Measurements from ENCODE around the gene SPDYE2B. TPM values are rescaled to one million over a fixed set of nuclear protein-coding genes. Genes with fewer than 3 reads are reported as not detected.
"Not testable (repeated sequence)": the region's sequence is repeated elsewhere in the genome, so short reads cannot be mapped to it uniquely, and the experiment has no call there.

SPDYE2B gene
- total and polyA plus RNA-seq, 2 donors (not counting 1 experiment from before 2014, with no cell fraction given), result not detected

DNA sequence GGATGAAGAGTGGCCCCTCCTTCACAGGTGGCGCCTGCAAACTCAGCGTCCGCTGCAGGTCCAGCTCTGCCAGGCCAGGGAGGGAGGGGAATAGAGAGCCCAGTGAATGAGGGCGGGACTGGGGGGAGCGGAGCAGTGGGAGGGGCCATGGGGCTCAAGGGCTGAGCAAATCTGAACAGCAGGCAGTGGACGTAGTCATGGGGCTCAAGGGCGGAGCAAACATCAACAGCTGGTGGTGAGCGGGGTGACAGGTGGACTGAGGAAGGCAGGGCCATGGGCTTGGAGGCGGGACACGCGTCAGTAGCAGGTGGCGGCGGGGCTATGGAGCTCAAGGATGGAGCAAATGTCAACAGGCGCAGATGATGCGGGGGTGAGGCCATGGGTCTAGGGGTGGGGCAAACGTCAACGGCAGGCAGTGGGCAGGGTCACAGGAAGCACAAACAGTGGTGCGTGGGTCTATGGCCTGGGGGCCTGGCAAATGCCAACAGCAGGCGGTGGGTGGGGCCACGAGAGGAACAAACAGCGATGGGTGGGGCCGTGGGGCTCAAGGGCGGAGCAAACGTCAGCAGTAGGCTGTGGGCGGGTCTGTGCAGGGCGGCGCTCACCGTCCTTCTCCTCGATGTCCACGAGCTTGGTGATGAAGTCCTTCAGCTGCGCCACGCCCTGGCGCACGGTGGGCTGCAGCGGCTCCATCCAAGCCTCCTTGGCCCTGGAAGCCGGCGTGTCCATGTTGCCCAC is 38.3 kb downstream of the SPDYE2B start:
- intact Hi-C loops (cut with micrococcal nuclease); H3K79me2 ChIP-seq (ENCODE audit: control insufficient read depth, insufficient read depth, low read length); POLR2A ChIA-PET; H3K4me3 ChIP-seq (ENCODE audit: control extremely low read depth in 1 of 5, extremely low read depth in 1 of 5, insufficient read depth in 1 of 5, low read depth in 2 of 5, low read length in 4 of 5); DNase-seq; H3K4me3 Mint-ChIP-seq; H3K36me3 ChIP-seq (replicated peaks in 1 of 2; ENCODE audit: control extremely low read depth in 1 of 2, control insufficient read depth in 1 of 2, extremely low read depth in 1 of 2, insufficient read depth in 2 of 2, low read length in 1 of 2); H3K27me3 ChIP-seq (replicated peaks in 1 of 4; ENCODE audit: control extremely low read depth in 1 of 4, control insufficient read depth in 3 of 4, insufficient read depth in 4 of 4, low read length in 3 of 4); H3K27ac Mint-ChIP-seq; H3K27me3 Mint-ChIP-seq; H3K9ac ChIP-seq (ENCODE audit: low read length); H4K20me1 ChIP-seq (ENCODE audit: control insufficient read depth, insufficient read depth, low read length, poor library complexity, severe bottlenecking); H3K27ac ChIP-seq (ENCODE audit: low read length in 2 of 2); H3K4me1 Mint-ChIP-seq; H3K4me1 ChIP-seq (ENCODE audit: control insufficient read depth in 2 of 2, insufficient read depth in 2 of 2, low read length in 2 of 2); H3K4me2 ChIP-seq (replicated peaks; ENCODE audit: low read depth, low read length, poor library complexity, severe bottlenecking); CTCF ChIA-PET; H3K9me3 Mint-ChIP-seq (ENCODE audit: insufficient read depth); H2AFZ ChIP-seq (ENCODE audit: insufficient read depth, low read depth, low read length, poor library complexity, severe bottlenecking); H3K9me3 ChIP-seq (ENCODE audit: control extremely low read depth in 1 of 3, control insufficient read depth in 2 of 3, insufficient read depth in 1 of 3, low read length in 2 of 3): not testable (repeated sequence)
- peak; percentile 90 for ATAC-seq (ENCODE audit: low read depth)
- no CpG with 5 or more reads among the region's 37 CpGs for WGBS (ENCODE audit: insufficient coverage)

DNA sequence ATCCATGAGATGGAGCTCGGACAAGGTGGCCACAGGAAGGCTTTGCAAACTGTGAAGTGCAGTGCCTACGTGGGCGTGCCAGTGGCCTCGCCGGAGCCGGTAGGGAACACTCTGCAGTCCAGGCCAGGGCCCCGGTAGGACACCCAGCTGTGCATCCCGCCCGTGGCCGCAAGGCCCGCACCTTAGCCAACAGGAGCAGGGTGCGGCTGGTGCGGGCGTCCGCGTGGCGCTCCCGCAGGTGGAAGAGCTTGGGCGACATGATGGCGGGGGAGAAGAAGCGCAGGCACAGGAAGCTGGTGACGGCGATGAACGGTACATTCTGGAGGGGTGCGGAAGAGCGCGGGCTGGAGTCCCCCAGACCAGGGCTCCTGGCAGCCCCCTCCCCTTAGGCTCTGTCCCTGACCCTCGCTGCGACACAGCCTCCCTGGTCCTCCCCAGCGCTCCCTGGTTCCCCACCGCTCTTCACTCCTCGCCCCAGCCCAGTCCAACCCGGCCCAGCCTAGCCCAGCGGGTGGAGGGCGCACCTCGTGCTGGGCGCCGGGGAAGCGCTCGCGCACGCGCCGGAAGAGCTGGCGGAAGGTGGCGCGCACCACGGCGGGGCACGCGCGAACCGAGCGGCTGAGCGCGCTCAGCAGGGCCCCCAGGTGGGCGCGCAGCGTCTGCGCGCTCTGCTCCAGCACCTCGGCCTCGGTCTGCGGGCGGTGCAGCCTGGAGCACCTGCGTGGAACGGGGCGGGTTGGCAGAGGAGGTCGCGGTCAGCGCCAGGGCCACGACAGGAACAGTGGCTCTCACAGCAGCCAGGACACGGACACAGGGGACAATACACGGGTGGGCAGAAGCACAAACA is 39.5 kb downstream of the SPDYE2B start:
- H3K27me3 Mint-ChIP-seq; H3K79me2 ChIP-seq (ENCODE audit: control insufficient read depth, insufficient read depth, low read length); H3K36me3 ChIP-seq (replicated peaks in 1 of 2; ENCODE audit: control extremely low read depth in 1 of 2, control insufficient read depth in 1 of 2, extremely low read depth in 1 of 2, insufficient read depth in 2 of 2, low read length in 1 of 2); H3K27ac Mint-ChIP-seq; H3K4me3 Mint-ChIP-seq; H3K9me3 Mint-ChIP-seq (ENCODE audit: insufficient read depth); H4K20me1 ChIP-seq (ENCODE audit: control insufficient read depth, insufficient read depth, low read length, poor library complexity, severe bottlenecking); H3K27ac ChIP-seq (ENCODE audit: low read length in 2 of 2); H3K27me3 ChIP-seq (replicated peaks in 1 of 4; ENCODE audit: control extremely low read depth in 1 of 4, control insufficient read depth in 3 of 4, insufficient read depth in 4 of 4, low read length in 3 of 4); H3K4me2 ChIP-seq (replicated peaks; ENCODE audit: low read depth, low read length, poor library complexity, severe bottlenecking); CTCF ChIA-PET; H3K9ac ChIP-seq (ENCODE audit: low read length); H3K9me3 ChIP-seq (ENCODE audit: control extremely low read depth in 1 of 3, control insufficient read depth in 2 of 3, insufficient read depth in 1 of 3, low read length in 2 of 3); POLR2A ChIA-PET; intact Hi-C loops (cut with micrococcal nuclease); H3K4me1 Mint-ChIP-seq; H2AFZ ChIP-seq (ENCODE audit: insufficient read depth, low read depth, low read length, poor library complexity, severe bottlenecking); H3K4me1 ChIP-seq (ENCODE audit: control insufficient read depth in 2 of 2, insufficient read depth in 2 of 2, low read length in 2 of 2): not testable (repeated sequence)
- peak; percentile 65 for ATAC-seq (ENCODE audit: low read depth)
- DNase-seq, result peak; percentile 56
- peak overlapping the region in 2 of 5 experiments; percentile 29 to 30 for H3K4me3 ChIP-seq (ENCODE audit: control extremely low read depth in 1 of 5, extremely low read depth in 1 of 5, insufficient read depth in 1 of 5, low read depth in 2 of 5, low read length in 4 of 5)
- no CpG with 5 or more reads among the region's 74 CpGs for WGBS (ENCODE audit: insufficient coverage)

DNA sequence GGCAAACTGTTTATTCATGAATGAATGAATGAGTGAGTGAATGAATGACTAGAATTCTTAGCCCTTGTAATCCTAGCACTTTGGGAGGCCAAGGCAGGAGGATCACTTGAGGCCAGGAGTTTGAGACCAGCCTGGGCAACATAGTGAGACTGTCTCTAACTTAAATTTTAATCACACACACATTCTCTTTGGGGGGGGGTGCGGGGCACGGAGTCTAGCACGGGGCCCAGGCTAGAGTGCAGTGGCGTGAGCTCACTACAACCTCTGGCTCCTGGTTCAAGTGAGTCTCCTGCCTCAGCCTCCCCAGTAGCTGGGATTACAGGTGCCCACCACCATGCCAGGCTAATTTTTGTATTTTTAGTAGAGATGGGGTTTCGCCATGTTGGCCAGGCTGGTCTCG is 40.5 kb downstream of the SPDYE2B start:
- H3K4me2 ChIP-seq (replicated peaks; ENCODE audit: low read depth, low read length, poor library complexity, severe bottlenecking); H3K9me3 ChIP-seq (ENCODE audit: control extremely low read depth in 1 of 3, control insufficient read depth in 2 of 3, insufficient read depth in 1 of 3, low read length in 2 of 3); H3K27ac Mint-ChIP-seq; H3K9me3 Mint-ChIP-seq (ENCODE audit: insufficient read depth); H3K4me1 ChIP-seq (ENCODE audit: control insufficient read depth in 2 of 2, insufficient read depth in 2 of 2, low read length in 2 of 2); H3K27me3 ChIP-seq (replicated peaks in 1 of 4; ENCODE audit: control extremely low read depth in 1 of 4, control insufficient read depth in 3 of 4, insufficient read depth in 4 of 4, low read length in 3 of 4); H4K20me1 ChIP-seq (ENCODE audit: control insufficient read depth, insufficient read depth, low read length, poor library complexity, severe bottlenecking); H2AFZ ChIP-seq (ENCODE audit: insufficient read depth, low read depth, low read length, poor library complexity, severe bottlenecking); intact Hi-C loops (cut with micrococcal nuclease); ATAC-seq (ENCODE audit: low read depth); H3K4me3 ChIP-seq (ENCODE audit: control extremely low read depth in 1 of 5, extremely low read depth in 1 of 5, insufficient read depth in 1 of 5, low read depth in 2 of 5, low read length in 4 of 5); DNase-seq; H3K27me3 Mint-ChIP-seq; H3K4me3 Mint-ChIP-seq; CTCF ChIA-PET; H3K4me1 Mint-ChIP-seq; H3K27ac ChIP-seq (ENCODE audit: low read length in 2 of 2); POLR2A ChIA-PET; H3K36me3 ChIP-seq (replicated peaks in 1 of 2; ENCODE audit: control extremely low read depth in 1 of 2, control insufficient read depth in 1 of 2, extremely low read depth in 1 of 2, insufficient read depth in 2 of 2, low read length in 1 of 2); H3K79me2 ChIP-seq (ENCODE audit: control insufficient read depth, insufficient read depth, low read length); H3K9ac ChIP-seq (ENCODE audit: low read length): not testable (repeated sequence)
- no CpG with 5 or more reads among the region's 6 CpGs for WGBS (ENCODE audit: insufficient coverage)

DNA sequence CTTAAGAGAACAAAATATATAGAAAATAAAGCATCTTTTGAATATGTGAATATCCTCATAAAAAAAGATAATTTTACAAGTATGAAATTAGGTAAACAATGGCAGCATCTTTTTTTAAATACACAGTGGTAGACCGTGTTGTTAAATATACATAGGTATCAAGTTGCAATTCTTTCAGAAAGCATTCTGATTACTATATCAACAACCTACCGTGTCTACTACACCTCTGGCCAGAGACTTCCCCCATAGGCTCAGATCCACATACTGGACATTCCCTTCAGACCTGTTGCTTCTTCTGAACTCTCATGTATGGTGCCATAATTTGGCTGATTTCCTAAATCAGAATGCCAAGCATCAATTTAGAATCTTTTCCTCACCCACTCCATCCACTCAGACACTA is 43.9 kb downstream of the SPDYE2B start:
- H2AFZ ChIP-seq (ENCODE audit: insufficient read depth, low read depth, low read length, poor library complexity, severe bottlenecking); H3K4me1 ChIP-seq (ENCODE audit: control insufficient read depth in 2 of 2, insufficient read depth in 2 of 2, low read length in 2 of 2); H3K9me3 Mint-ChIP-seq (ENCODE audit: insufficient read depth); H3K36me3 ChIP-seq (replicated peaks in 1 of 2; ENCODE audit: control extremely low read depth in 1 of 2, control insufficient read depth in 1 of 2, extremely low read depth in 1 of 2, insufficient read depth in 2 of 2, low read length in 1 of 2); ATAC-seq (ENCODE audit: low read depth); CTCF ChIA-PET; H3K4me3 ChIP-seq (ENCODE audit: control extremely low read depth in 1 of 5, extremely low read depth in 1 of 5, insufficient read depth in 1 of 5, low read depth in 2 of 5, low read length in 4 of 5); H3K9ac ChIP-seq (ENCODE audit: low read length); H3K27ac Mint-ChIP-seq; H3K27me3 Mint-ChIP-seq; H4K20me1 ChIP-seq (ENCODE audit: control insufficient read depth, insufficient read depth, low read length, poor library complexity, severe bottlenecking); H3K4me2 ChIP-seq (replicated peaks; ENCODE audit: low read depth, low read length, poor library complexity, severe bottlenecking); H3K79me2 ChIP-seq (ENCODE audit: control insufficient read depth, insufficient read depth, low read length); H3K27me3 ChIP-seq (replicated peaks in 1 of 4; ENCODE audit: control extremely low read depth in 1 of 4, control insufficient read depth in 3 of 4, insufficient read depth in 4 of 4, low read length in 3 of 4); H3K4me3 Mint-ChIP-seq; H3K9me3 ChIP-seq (ENCODE audit: control extremely low read depth in 1 of 3, control insufficient read depth in 2 of 3, insufficient read depth in 1 of 3, low read length in 2 of 3); DNase-seq; H3K27ac ChIP-seq (ENCODE audit: low read length in 2 of 2); POLR2A ChIA-PET; H3K4me1 Mint-ChIP-seq; intact Hi-C loops (cut with micrococcal nuclease): not testable (repeated sequence)
- WGBS (ENCODE audit: insufficient coverage), result no CpG with 5 or more reads among the region's 2 CpGs

Measured in B cell (primary cell).